ENCODE results near the gene CDKAL1. TPM values are rescaled to one million over a fixed set of nuclear protein-coding genes. Genes with fewer than 3 reads are reported as not detected.

Gene CDKAL1
- total RNA-seq, 4 donors from 2014 or later: 24.7 to 32.8 (median 29.8) TPM

DNA sequence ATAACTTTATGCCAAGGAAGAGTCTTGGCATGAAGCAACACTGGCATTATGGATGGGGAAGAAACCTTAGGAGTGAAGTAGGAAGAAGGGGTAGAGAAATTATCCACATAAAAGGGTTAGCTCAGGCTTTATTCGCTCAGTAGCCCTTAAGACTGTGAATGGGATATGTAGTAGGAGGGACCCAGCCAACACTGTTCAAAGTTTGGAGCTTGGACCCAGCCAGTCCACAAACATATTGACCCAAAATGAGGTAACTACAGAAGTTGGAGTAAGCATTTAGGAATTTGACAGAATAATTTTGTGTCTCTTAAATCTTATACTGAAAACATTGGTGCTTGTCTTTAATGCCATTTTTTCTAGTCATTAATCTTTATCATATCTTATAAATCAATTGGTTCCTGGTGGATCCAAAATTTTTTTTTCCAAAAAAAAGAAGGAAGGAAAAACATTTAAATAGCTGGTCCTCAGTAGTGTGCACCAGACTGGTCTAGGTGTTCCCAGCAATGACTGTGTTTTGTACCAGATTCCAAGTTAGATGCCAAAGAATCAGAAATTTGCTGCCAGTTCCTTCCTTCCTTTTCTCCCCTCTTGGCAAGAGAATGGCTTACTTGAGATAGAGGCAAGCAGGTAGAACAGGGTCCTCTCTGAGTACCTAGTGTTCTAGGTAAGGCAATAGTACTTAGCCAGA, 607.5 kb downstream of the CDKAL1 start:
- DNase-seq: no peak
- intact Hi-C loops (cut with DNase I): no loop called here
- 93 to 100% methylated on average over 1 of the region's 1 CpG for WGBS, 2 donors
- Histone ChIP-seq H3K27me3 (no peaks in the 10 kb centered on the region), H3K4me3 (replicated peaks in 1 of 3) (no peak overlapping the region), H3K36me3 (no peaks in the 10 kb centered on the region), H3K27ac (no peak overlapping the region), H3K9me3 (no peaks in the 10 kb centered on the region), H3K4me1 (peaks cover 0 to 6% of the 10 kb centered on the region in 2 donors)
- no peak for TF ChIP-seq POLR2A (IDR thresholded peaks at IDR 0.05)
- TF ChIP-seq, protein P1, sequence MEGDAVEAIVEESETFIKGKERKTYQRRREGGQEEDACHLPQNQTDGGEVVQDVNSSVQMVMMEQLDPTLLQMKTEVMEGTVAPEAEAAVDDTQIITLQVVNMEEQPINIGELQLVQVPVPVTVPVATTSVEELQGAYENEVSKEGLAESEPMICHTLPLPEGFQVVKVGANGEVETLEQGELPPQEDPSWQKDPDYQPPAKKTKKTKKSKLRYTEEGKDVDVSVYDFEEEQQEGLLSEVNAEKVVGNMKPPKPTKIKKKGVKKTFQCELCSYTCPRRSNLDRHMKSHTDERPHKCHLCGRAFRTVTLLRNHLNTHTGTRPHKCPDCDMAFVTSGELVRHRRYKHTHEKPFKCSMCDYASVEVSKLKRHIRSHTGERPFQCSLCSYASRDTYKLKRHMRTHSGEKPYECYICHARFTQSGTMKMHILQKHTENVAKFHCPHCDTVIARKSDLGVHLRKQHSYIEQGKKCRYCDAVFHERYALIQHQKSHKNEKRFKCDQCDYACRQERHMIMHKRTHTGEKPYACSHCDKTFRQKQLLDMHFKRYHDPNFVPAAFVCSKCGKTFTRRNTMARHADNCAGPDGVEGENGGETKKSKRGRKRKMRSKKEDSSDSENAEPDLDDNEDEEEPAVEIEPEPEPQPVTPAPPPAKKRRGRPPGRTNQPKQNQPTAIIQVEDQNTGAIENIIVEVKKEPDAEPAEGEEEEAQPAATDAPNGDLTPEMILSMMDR (IDR thresholded peaks at IDR 0.05): no peak

DNA sequence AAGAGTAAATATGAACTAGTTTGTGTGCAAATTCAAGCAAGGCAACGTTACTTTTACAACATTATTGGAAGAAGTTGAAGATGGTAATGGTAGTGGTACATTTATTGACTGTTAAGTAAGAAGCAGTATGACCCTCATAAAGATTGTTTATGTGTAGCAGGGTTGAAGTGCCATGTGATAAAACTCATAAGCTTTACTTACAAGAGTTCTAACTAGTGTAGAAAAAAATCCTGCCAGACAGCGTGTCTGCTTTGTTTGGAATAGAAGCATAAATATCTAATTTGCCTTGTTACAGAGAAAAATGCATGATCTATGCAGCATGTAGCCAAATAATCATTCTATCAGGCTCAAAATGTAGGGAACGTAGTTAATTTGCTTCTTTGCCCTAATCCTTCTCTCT, 608.5 kb downstream of the CDKAL1 start:
- Histone ChIP-seq H3K9me3 (no peaks in the 10 kb centered on the region), H3K4me1 (peaks cover 0 to 6% of the 10 kb centered on the region in 2 donors), H3K27me3 (no peaks in the 10 kb centered on the region), H3K4me3 (replicated peaks in 1 of 3) (no peak overlapping the region), H3K36me3 (no peaks in the 10 kb centered on the region), H3K27ac (no peak overlapping the region)
- TF ChIP-seq, protein P1 (IDR thresholded peaks at IDR 0.05): no peak
- no peak for TF ChIP-seq POLR2A (IDR thresholded peaks at IDR 0.05)
- no peak for DNase-seq
- intact Hi-C loops (cut with DNase I): no loop called here
- 86% methylated on average over 3 of the region's 3 CpGs for WGBS, 2 donors

DNA sequence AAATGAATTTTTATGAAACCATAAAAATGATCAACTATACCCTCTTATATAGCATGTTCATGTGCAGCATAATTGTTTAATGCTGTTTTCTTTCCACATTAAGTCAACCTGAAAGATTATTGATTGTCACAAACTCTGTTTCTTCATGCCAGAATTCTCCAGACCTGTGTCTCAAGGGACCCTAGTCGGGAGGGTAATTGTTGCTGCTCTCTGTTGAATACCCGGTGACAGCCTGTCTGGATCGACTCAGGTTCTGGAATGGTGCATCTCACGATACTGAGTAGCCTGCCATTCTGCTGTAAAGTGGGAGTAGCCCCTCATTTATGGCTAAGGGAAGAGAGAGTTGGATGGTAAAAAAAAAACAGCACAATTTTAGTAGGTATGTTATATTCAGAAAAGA, 609.4 kb downstream of the CDKAL1 start:
- H3K36me3 ChIP-seq: no peaks in the 10 kb centered on the region
- WGBS, 2 donors: 71 to 75% methylated on average over 4 of the region's 4 CpGs
- intact Hi-C loops (cut with DNase I): no loop called here
- TF ChIP-seq POLR2A (IDR thresholded peaks at IDR 0.05): no peak
- TF ChIP-seq, protein P1 (IDR thresholded peaks at IDR 0.05): no peak
- no peak overlapping the region for H3K27ac ChIP-seq
- H3K9me3 ChIP-seq: no peaks in the 10 kb centered on the region
- H3K4me3 ChIP-seq (replicated peaks in 1 of 3): no peak overlapping the region
- peaks cover 0 to 5% of the 10 kb centered on the region in 2 donors for H3K4me1 ChIP-seq
- no peaks in the 10 kb centered on the region for H3K27me3 ChIP-seq
- DNase-seq: no peak

DNA sequence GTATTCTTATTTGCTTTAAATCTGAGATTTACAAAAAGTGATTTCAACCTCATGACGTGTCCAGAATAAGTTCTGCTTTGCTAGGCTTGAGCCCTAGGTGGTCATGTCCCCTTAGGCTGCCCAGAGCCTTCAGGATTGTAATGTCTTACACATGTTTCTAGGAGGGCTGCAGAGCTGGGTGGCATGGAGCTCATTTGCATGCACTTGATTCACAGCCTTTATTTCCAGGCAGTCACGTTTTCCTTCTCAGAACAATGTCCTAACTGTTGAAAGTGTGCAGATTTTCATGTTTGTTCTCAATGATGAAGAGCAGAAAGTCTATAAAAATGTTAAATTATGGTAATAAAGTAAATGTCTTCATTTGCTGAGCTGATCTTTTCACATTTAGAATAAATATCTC, 610.7 kb downstream of the CDKAL1 start:
- intact Hi-C loops (cut with DNase I): no loop called here
- TF ChIP-seq, protein P1 (IDR thresholded peaks at IDR 0.05): no peak
- TF ChIP-seq POLR2A (IDR thresholded peaks at IDR 0.05): no peak
- no peaks in the 10 kb centered on the region for H3K27me3 ChIP-seq
- 93 to 96% methylated on average over 2 of the region's 2 CpGs for WGBS, 2 donors
- H3K36me3 ChIP-seq: no peaks in the 10 kb centered on the region
- no peak overlapping the region for H3K27ac ChIP-seq
- H3K4me1 ChIP-seq: no peaks in the 10 kb centered on the region
- DNase-seq: no peak
- no peaks in the 10 kb centered on the region for H3K9me3 ChIP-seq
- no peak overlapping the region for H3K4me3 ChIP-seq (replicated peaks in 1 of 3)

DNA sequence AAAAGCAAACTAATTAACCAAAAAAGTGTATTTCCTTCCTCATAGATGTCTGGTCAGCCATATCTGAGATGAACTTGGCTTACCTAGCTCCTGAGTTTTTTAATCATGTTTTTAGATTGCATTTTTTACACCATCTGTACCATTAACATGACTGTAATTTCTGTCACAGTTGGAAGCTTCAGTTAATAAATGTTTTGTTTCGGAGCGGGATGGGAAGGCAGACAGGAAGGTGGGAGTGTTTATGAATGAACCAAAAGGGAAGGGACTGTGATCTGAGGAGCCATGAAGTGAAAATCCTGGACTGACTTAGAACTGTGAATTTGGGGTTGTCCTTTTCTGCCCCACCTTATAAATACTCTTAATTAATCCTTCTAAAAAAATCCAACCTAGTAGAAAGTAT, 613.7 kb downstream of the CDKAL1 start:
- DNase-seq: no peak
- no peak overlapping the region for H3K4me3 ChIP-seq (replicated peaks in 1 of 3)
- H3K9me3 ChIP-seq: no peaks in the 10 kb centered on the region
- no peaks in the 10 kb centered on the region for H3K36me3 ChIP-seq
- H3K4me1 ChIP-seq: peaks cover 0 to 18% of the 10 kb centered on the region in 2 donors
- intact Hi-C loops (cut with DNase I): no loop called here
- TF ChIP-seq, protein P1 (IDR thresholded peaks at IDR 0.05): no peak
- no peak for TF ChIP-seq POLR2A (IDR thresholded peaks at IDR 0.05)
- no peaks in the 10 kb centered on the region for H3K27me3 ChIP-seq
- WGBS, 2 donors: 74 to 92% methylated on average over 2 of the region's 2 CpGs
- H3K27ac ChIP-seq: no peak overlapping the region
